C4-2B (cell line): ENCODE measurements around the gene PDPN.
"Not testable (repeated sequence)": the region's sequence is repeated elsewhere in the genome, so short reads cannot be mapped to it uniquely, and the experiment has no call there.

Experiments used
- H3K27ac ChIP-seq: fragments of 450-650 bp; 2 replicates; pipeline ENCODE4 v1.5.1; 2017
- ZFX ChIP-seq: fragments of 450-650 bp; IDR thresholded peaks from 2 replicates; pipeline ENCODE4 v1.6.1; 2017
- TF ChIP-seq, protein P1 (sequence below): fragments of 450-650 bp; conservative IDR thresholded peaks from 2 replicates; pipeline ENCODE4 v1.5.1; 2017; ENCODE audit warnings: mild to moderate bottlenecking

The PDPN gene

DNA sequence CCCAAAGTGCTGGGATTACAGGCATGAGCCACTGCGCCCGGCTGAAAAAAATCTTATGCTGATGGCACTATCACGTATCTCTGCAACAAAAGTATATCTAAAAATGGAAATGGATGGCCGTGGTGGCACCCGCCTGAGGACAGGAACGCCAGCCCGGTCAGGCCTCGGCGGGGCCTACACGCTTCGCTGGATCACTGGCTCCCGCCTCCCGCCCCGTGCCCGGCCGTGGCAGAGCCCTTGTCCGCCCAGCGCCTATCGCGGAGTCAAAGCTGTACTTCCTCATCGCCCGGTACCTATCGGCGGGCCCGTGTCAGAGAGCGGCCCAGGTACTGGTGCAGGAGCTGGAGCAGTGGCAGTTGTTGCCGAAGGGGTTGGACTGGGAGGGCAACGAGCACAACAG lies 28.8 kb upstream of the PDPN start:
- TF ChIP-seq, protein P1, sequence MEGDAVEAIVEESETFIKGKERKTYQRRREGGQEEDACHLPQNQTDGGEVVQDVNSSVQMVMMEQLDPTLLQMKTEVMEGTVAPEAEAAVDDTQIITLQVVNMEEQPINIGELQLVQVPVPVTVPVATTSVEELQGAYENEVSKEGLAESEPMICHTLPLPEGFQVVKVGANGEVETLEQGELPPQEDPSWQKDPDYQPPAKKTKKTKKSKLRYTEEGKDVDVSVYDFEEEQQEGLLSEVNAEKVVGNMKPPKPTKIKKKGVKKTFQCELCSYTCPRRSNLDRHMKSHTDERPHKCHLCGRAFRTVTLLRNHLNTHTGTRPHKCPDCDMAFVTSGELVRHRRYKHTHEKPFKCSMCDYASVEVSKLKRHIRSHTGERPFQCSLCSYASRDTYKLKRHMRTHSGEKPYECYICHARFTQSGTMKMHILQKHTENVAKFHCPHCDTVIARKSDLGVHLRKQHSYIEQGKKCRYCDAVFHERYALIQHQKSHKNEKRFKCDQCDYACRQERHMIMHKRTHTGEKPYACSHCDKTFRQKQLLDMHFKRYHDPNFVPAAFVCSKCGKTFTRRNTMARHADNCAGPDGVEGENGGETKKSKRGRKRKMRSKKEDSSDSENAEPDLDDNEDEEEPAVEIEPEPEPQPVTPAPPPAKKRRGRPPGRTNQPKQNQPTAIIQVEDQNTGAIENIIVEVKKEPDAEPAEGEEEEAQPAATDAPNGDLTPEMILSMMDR: no peak
- TF ChIP-seq ZFX: no peak
- no peak overlapping the region for H3K27ac ChIP-seq

DNA sequence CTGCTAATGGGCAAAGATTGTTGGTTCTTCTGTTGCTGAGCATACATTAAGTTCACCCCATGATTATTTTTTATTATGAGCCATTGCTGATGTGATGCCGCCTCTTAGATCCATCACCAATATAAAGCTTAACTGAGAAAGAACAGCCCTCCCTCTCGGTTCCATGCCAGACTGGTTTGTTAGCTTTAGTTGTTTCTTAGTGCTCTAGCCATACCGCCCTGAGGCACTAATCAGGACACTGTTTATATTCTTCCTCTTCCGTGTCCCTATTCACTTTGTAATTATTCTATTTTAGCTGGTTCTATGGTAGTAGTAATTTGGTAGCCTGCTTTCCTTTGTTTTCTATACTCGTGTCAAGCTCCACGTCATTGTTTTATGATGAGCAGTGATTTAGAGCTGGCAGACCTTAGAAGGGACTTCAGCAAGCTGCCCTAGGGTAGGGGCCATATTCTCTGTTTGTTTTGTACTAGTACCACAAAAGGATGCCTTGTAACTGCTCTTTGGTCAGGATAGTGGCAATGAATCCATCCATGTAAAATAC lies 27.3 kb upstream of the PDPN start:
- TF ChIP-seq ZFX: no peak
- TF ChIP-seq, protein P1: no peak
- no peak overlapping the region for H3K27ac ChIP-seq

DNA sequence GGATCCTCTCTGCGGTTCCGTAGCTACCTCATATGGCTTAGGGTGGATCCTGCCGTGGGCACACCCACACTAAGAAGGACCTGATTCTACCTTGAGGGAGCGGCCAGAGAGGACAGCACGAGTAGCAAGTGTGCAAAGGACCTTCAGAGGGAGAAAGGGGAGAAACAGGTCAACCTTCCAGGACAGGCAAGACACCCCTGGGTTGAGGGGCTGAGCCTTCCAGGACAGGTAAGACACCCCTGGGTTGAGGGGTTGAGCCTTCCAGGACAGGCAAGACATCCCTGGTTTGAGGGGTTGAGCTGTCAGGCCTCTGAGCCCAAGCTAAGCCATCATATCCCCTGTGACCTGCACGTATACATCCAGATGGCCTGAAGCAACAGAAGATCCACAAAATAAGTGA lies 23.1 kb upstream of the PDPN start:
- TF ChIP-seq, protein P1: no peak
- TF ChIP-seq ZFX: no peak
- no peak overlapping the region for H3K27ac ChIP-seq

DNA sequence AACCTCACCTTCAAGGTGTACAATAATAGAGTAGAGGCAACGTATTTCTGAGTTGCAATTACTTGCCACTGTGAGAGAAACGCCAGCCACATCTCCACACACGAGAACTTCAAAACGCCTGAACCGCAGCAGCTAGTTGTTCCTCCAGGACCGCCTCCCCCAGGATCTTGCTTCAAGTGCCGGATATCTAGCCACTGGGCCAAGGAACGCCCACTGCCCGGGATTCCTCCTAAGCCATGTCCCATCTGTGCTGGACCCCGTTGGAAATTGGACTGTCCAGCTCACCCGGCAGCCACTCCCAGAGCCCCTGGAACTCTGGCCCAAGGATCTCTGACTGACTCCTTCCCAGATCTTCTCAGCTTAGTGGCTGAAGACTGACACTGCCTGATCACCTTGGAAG lies 20.7 kb upstream of the PDPN start:
- not testable (repeated sequence) for H3K27ac ChIP-seq

DNA sequence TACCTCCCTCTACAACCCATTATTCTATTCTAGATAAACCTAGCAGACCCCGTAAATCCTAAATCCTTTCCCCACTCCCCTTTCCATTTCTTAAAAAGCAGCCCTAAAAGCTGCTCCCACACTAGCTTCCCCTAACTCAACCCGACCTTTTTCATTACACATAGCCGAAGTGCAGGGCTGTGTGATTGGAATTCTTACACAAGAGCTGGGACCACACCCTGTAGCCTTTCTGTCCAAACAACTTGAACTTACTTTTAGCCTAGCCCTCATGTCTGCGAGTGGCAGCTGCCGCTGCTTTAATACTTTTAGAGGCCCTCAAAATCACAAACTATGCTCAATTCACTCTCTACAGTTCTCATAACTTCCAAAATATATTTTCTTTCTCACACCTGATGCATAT lies 19.6 kb upstream of the PDPN start:
- H3K27ac ChIP-seq: no peak overlapping the region
- TF ChIP-seq, protein P1: no peak
- no peak for TF ChIP-seq ZFX

DNA sequence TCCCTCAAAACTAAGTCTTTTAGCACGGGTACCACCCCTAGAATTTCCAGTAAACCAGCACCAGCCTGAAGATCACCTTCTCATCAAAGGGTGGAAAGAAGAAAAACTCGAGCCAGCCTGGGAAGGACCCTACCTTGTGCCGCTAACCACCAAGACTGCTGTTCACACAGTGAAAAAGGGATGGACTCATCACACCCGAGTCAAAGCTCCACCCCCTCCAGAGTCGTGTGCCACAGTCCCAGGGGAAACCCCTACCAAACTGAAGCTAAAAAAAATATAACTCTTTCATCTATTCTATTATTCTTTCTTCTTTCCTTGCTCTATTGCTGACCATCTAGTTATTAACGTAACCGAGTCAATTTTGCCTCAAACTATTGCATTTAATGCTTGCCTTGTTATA lies 13.2 kb upstream of the PDPN start:
- H3K27ac ChIP-seq: not testable (repeated sequence)

DNA sequence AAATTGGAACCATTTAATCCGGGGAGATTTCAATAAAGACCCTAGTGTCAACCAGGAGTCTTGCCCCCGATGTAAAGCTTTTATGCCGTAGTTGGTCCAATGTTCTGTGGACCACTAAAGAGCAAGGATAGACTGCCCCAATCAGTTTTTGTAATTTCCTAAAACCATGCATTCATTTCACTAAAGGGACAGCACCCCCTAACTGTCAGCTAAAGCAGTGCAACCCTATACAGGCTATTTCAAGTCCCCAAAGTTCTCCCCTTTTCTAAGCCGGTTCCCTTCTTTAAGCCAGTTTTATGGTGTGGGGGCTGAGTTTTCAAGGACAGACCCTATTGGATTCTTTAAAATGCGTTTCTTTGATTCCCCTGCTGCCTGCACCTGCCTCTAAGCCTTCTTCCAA lies 12.7 kb upstream of the PDPN start:
- TF ChIP-seq, protein P1: peak; percentile 70
- TF ChIP-seq ZFX: no peak

DNA sequence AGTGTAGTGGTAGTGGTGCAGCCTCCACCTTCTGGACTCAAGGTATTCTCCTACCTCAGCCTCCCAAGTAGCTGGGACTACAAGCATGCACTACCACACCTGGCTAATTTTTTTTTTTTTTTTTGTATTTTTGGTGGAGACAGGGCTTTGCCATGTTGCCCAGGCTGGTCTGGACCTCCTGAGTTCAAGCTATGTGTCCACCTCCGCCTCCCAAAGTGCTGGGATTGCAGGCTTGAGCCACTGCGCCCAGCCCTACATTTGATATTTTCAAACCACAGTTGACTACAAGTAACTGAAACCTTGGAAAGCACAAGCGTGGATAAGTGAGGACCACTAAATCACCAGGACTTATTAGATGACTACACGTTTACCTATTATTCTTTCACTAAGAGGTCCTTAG lies 10.0 kb upstream of the PDPN start:
- no peak for TF ChIP-seq ZFX
- TF ChIP-seq, protein P1: no peak
- H3K27ac ChIP-seq: no peak overlapping the region

More for the DNA sequence above, 12.7 kb upstream of the PDPN start:
- H3K27ac ChIP-seq: no peak overlapping the region
